ENCODE results near the gene DDX51. TPM values are rescaled to one million over a fixed set of nuclear protein-coding genes. Genes with fewer than 3 reads are reported as not detected.

Gene DDX51
- total and polyA plus RNA-seq, 2 of the 13 experiments (the other 11 are each of a cell fraction or from before 2014, with no cell fraction given) = 10.1 TPM

DNA sequence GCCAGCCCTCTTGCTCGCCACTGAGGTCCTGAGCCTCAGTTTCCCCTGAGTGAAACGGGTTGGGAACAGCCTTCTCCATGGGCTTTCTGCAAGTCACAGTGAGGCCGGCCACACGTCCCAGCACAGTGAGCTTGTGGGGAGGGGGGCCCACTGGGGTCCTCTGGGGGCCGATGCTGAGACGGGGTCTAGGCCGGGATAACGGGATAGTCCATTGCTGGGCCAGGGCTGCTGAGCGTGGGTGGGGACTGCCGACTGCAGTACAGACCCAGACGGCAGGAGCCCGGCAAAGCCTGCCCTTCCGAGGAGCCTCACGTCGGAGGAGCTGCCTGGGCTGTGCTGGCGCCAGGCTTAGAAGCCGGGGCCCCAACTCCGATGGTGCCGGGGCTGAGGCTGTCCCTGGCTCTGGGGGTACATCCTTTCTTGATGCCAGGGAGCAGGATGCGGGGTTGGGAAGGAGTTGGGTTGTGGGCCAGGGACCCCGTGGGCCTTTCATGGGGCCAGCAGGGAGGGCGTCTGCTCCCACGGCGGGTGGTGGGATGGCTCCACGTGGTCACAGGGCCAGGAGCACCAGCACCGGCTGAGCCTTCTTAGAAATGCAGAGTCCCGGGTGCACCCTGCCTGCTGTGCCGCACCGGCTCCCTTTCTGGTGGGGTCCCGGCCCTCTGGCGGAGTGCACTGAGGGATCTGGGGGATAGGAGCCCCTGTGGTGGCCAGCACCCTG is 24.4 kb upstream of the DDX51 start (continued):
- TF ChIP-seq, protein P1, sequence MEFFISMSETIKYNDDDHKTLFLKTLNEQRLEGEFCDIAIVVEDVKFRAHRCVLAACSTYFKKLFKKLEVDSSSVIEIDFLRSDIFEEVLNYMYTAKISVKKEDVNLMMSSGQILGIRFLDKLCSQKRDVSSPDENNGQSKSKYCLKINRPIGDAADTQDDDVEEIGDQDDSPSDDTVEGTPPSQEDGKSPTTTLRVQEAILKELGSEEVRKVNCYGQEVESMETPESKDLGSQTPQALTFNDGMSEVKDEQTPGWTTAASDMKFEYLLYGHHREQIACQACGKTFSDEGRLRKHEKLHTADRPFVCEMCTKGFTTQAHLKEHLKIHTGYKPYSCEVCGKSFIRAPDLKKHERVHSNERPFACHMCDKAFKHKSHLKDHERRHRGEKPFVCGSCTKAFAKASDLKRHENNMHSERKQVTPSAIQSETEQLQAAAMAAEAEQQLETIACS (CRISPR knock-in tag; IDR thresholded peaks at IDR 0.05) = no peak

- DNase-seq (ENCODE audit: low spot score) = no peak
- FAIRE-seq = no peak
- Histone ChIP-seq H3K4me3 (replicated peaks in 1 of 3; ENCODE audit: insufficient read depth in 1 of 3, low read depth in 2 of 3, low read length in 3 of 3) (no peak overlapping the region), H3K27ac (ENCODE audit: extremely low read length, insufficient read depth, low read length) (no peak overlapping the region), H2AFZ (ENCODE audit: low read length) (no peak overlapping the region), H3K4me1 (ENCODE audit: insufficient read depth, low read length) (no peaks in the 10 kb centered on the region), H3K9ac (ENCODE audit: insufficient read depth, low read depth, low read length) (no peak overlapping the region), H3K9me3 (ENCODE audit: low read length) (no peaks in the 10 kb centered on the region), H3K36me3 (replicated peaks in 1 of 2; ENCODE audit: control insufficient read depth in 1 of 2, insufficient read depth in 2 of 2, low read length in 2 of 2) (no peaks in the 10 kb centered on the region), H3K27me3 (ENCODE audit: control insufficient read depth in 1 of 2, insufficient read depth in 2 of 2, low read length in 2 of 2) (peaks cover 12 to 52% of the 10 kb centered on the region in 2 experiments; a peak in 4 of 5 replicates), H4K20me1 (ENCODE audit: insufficient read depth, low read length) (0 out of 2 replicates have a peak, but pooled peaks cover 5% of the 10 kb centered on the region), H3K4me2 (ENCODE audit: low read depth, low read length) (no peak overlapping the region), H3K79me2 (ENCODE audit: insufficient read depth, low read length) (no peaks in the 10 kb centered on the region)
- TF ChIP-seq ZNF883 (CRISPR knock-in tag; IDR thresholded peaks at IDR 0.05; ENCODE audit: not compliant biosample characterization) (no peak), STAT6 (CRISPR knock-in tag; IDR thresholded peaks at IDR 0.05; ENCODE audit: borderline replicate concordance) (no peak), MAZ (IDR thresholded peaks at IDR 0.05; ENCODE audit: borderline replicate concordance, low read depth, low read length) (no peak), MAZ (CRISPR knock-in tag; IDR thresholded peaks at IDR 0.05; ENCODE audit: low read depth) (no peak), BHLHE40 (IDR thresholded peaks at IDR 0.05; ENCODE audit: low read length) (peak; percentile 62; the same call in 1 of the 2 replicates)
- no peak for ATAC-seq
- CTCF ChIA-PET (ENCODE audit: low intra/inter-chr PET ratio, low total read pairs) = no interaction called here
- in situ Hi-C loops (cut with HindIII; ENCODE audit: extremely low pct_ligation_motif_present, low pct_unique_long_range_greater_than_20kb) = no loop called here
- POLR2A ChIA-PET = no interaction called here
- intact Hi-C loops (cut with micrococcal nuclease; ENCODE audit: unreplicated experiment) = no loop called here
- no TSS peak for BruUV-seq (replicated peaks)
- WGBS (ENCODE audit: low lambda C conversion rate) = 38% methylated on average over 10 of the region's 30 CpGs
Measured at GRCh38 chr12:132167611-132168310, 23.6 kb upstream of the DDX51 start.
